ENCODE results near the gene ISY1. TPM values are rescaled to one million over a fixed set of nuclear protein-coding genes. Genes with fewer than 3 reads are reported as not detected.

Gene ISY1
- polyA plus RNA-seq, 6 donors from 2014 or later, result 74.5 to 95.8 (median 88.9) TPM

GRCh38 chr3:129084501-129084900 is 76.4 kb downstream of the ISY1 start:
- no peak overlapping the region for H3K27ac Mint-ChIP-seq
- H3K27me3 Mint-ChIP-seq, result no peaks in the 10 kb centered on the region
- DNase-seq, result no peak
- no peaks in the 10 kb centered on the region for H3K9me3 Mint-ChIP-seq
- no peak for ATAC-seq (ENCODE audit: low read depth in 2 of 2)
- peaks cover 0 to 2% (median 0%) of the 10 kb centered on the region in 3 donors for H3K4me1 Mint-ChIP-seq
- H3K36me3 Mint-ChIP-seq, result no peaks in the 10 kb centered on the region
- no peak overlapping the region for H3K4me3 Mint-ChIP-seq

- no peaks in the 10 kb centered on the region for H3K27me3 Mint-ChIP-seq
- H3K27ac Mint-ChIP-seq, result peak overlapping the region in 2 of 6 donors; percentile 13 to 89
- no peaks in the 10 kb centered on the region for H3K9me3 Mint-ChIP-seq
- no peak for DNase-seq
- no peaks in the 10 kb centered on the region for H3K36me3 Mint-ChIP-seq
- peak overlapping the region in 1 of 8 donors; percentile 63 for H3K4me3 Mint-ChIP-seq
- ATAC-seq (ENCODE audit: low read depth in 2 of 2), result no peak
- peaks cover 0 to 2% (median 0%) of the 10 kb centered on the region in 3 donors for H3K4me1 Mint-ChIP-seq
These were observed 78.8 kb downstream of the ISY1 start for GRCh38 chr3:129082026-129082425.

GRCh38 chr3:129081503-129081902 is 79.4 kb downstream of the ISY1 start:
- Mint-ChIP-seq H3K27ac (no peak overlapping the region), H3K27me3 (no peaks in the 10 kb centered on the region), H3K4me3 (no peak overlapping the region), H3K9me3 (no peaks in the 10 kb centered on the region), H3K36me3 (no peaks in the 10 kb centered on the region), H3K4me1 (peaks cover 0 to 2% (median 0%) of the 10 kb centered on the region in 3 donors)
- no peak for ATAC-seq (ENCODE audit: low read depth in 2 of 2)
- no peak for DNase-seq

- Mint-ChIP-seq H3K27ac (no peak overlapping the region), H3K4me3 (no peak overlapping the region), H3K4me1 (peaks cover 0 to 2% (median 0%) of the 10 kb centered on the region in 3 donors), H3K27me3 (peaks cover 0 to 4% (median 0%) of the 10 kb centered on the region in 3 donors), H3K9me3 (no peaks in the 10 kb centered on the region), H3K36me3 (no peaks in the 10 kb centered on the region)
- ATAC-seq (ENCODE audit: low read depth in 2 of 2), result no peak
- DNase-seq, result no peak
These were observed 82.4 kb downstream of the ISY1 start for GRCh38 chr3:129078510-129078909.

Other genes with a start within 250 kb of the ISY1 start
- gene CFAP92, start 167.0 kb downstream of the ISY1 start, polyA plus RNA-seq (ENCODE audit: low read depth in 6 of 6), result not detected
- gene EFCC1, start 159.8 kb downstream of the ISY1 start, polyA plus RNA-seq (ENCODE audit: low read depth in 6 of 6), result not detected
- 1 to 10 TPM in 5 of 6 donors, under 1 TPM in 1; 0.99 to 6.8 (median 4.1) TPM for gene GP9, start 100.3 kb downstream of the ISY1 start, polyA plus RNA-seq (ENCODE audit: low read depth in 6 of 6)
- gene RAB43, start 39.3 kb downstream of the ISY1 start, polyA plus RNA-seq (ENCODE audit: low read depth in 6 of 6), result 10 to 100 TPM in 2 of 6 donors, 1 to 10 TPM in 4; 4.0 to 10.7 (median 7.0) TPM
- 1,000 to 10,000 TPM in 3 of 6 donors, 100 to 1,000 TPM in 3; 838 to 1,460 (median 963) TPM for gene CNBP, start 22.8 kb upstream of the ISY1 start, polyA plus RNA-seq (ENCODE audit: low read depth in 6 of 6)
- gene COPG1, start 88.5 kb upstream of the ISY1 start, polyA plus RNA-seq (ENCODE audit: low read depth in 6 of 6), result 10 to 100 TPM; 48.6 to 95.6 (median 60.9) TPM
- 100 to 1,000 TPM; 128 to 265 (median 146) TPM for gene HMCES, start 117.8 kb upstream of the ISY1 start, polyA plus RNA-seq (ENCODE audit: low read depth in 6 of 6)